Small intestine (tissue), 7 donors: ENCODE data around the gene MPHOSPH9. TPM values are rescaled to one million over a fixed set of nuclear protein-coding genes. Genes with fewer than 3 reads are reported as not detected.

Experiments
- DNase-seq, 2 donors: peaks; one replicate each; pipeline versions ENCODE4 v3.0.0 to v3.0.0-alpha.2; 2013
- FAIRE-seq: peaks from 2 replicates; lab custom pipeline; 2012; peaks lifted over from hg19 to GRCh38; lab: Jason Lieb, UNC
- H3K27ac ChIP-seq, 3 donors: one replicate each; pipeline ENCODE4 v1.5.1; 2013; ENCODE audit warnings: low read length in 2 of 3, mild to moderate bottlenecking in 2 of 3, control low read depth in 1 of 3, inconsistent platforms in 1 of 3, low read depth in 1 of 3, moderate library complexity in 1 of 3
- H3K27me3 ChIP-seq, 3 donors: one replicate each; pipeline ENCODE4 v1.6.1; 2013; ENCODE audit warnings: low read length in 3 of 3, inconsistent platforms in 1 of 3; ENCODE audit not compliant: control insufficient read depth in 3 of 3, insufficient read depth in 3 of 3
- H3K36me3 ChIP-seq, 3 donors: one replicate each; pipeline ENCODE4 v1.6.1; 2013; ENCODE audit warnings: low read length in 3 of 3, inconsistent platforms in 1 of 3, low read depth in 1 of 3, mild to moderate bottlenecking in 1 of 3, moderate library complexity in 1 of 3; ENCODE audit not compliant: control insufficient read depth in 3 of 3, insufficient read depth in 2 of 3
- H3K4me1 ChIP-seq, 3 donors: one replicate each; pipeline ENCODE4 v1.6.1; 2013; ENCODE audit warnings: low read length in 2 of 3, inconsistent platforms in 1 of 3, low read depth in 1 of 3, mild to moderate bottlenecking in 1 of 3, moderate library complexity in 1 of 3; ENCODE audit not compliant: control insufficient read depth in 3 of 3, insufficient read depth in 2 of 3
- H3K4me3 ChIP-seq, 3 donors: one replicate each; pipeline ENCODE4 v1.5.1; 2013; ENCODE audit warnings: low read length in 3 of 3, control low read depth in 1 of 3, inconsistent platforms in 1 of 3, low read depth in 1 of 3, mild to moderate bottlenecking in 1 of 3, moderate library complexity in 1 of 3
- H3K9me3 ChIP-seq, 2 donors: one replicate each; pipeline ENCODE4 v1.6.1; 2013; ENCODE audit warnings: low read depth in 1 of 2, low read length in 1 of 2; ENCODE audit not compliant: control insufficient read depth in 2 of 2, insufficient read depth in 1 of 2
- WGBS, 3 donors: extraction: QIAGEN DNeasy Blood & Tissue Kit; methylation state at CpG; one replicate each; pipeline ENCODE4 v1.1.7; 2013; 5-methylcytosine and 5-hydroxymethylcytosine counted together
- polyA plus RNA-seq, 4 donors: library from polyadenylated mRNA; stranded (reverse) in 3 of 4; unstranded in 1 of 4; fragments of 200-250 nt in 3 of 4; fragments of 120-200 nt in 1 of 4; gene quantifications; one replicate each; pipeline versions ENCODE4 v1.2.1 to v1.2.3, GENCODE V29; 2013
- donor health status: healthy with polysubstance abuse.
- donor health status: control.
- donor health status: control.
- donor health status: Bipolar disorder and iron deficiency.
- donor health status: healthy.

MPHOSPH9 gene
- polyA plus RNA-seq, 4 donors = 1.6 to 16.4 (median 5.2) TPM

DNA sequence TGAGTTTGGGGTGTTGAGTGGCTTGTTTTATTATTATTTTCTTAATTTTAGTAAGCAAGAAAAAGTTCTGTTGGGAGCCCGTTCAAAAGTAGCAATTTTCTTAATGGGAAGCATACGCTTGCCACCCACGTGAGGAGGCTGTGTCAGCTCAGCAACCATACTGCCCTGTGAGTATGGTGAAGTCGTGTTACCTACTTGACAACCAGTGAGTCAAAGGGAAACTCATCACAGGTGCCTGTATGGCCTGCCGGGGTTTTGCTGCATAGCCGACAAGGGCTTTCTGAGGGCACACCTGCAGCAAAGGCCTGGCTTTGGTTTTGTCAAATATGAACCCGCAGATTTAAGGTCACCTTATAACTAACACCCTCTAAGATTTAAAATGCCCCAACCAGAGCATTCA, 113.1 kb downstream of the MPHOSPH9 start:
- no peak for FAIRE-seq
- no peak for DNase-seq
- WGBS, 3 donors = 79 to 90% (median 82%) methylated on average over 7 of the region's 7 CpGs
- Histone ChIP-seq H3K27me3 (no peaks in the 10 kb centered on the region), H3K27ac (no peak overlapping the region), H3K4me3 (no peak overlapping the region), H3K9me3 (no peaks in the 10 kb centered on the region), H3K36me3 (peaks cover 0 to 1% (median 0%) of the 10 kb centered on the region in 3 donors), H3K4me1 (peaks cover 0 to 4% (median 2%) of the 10 kb centered on the region in 3 donors)

DNA sequence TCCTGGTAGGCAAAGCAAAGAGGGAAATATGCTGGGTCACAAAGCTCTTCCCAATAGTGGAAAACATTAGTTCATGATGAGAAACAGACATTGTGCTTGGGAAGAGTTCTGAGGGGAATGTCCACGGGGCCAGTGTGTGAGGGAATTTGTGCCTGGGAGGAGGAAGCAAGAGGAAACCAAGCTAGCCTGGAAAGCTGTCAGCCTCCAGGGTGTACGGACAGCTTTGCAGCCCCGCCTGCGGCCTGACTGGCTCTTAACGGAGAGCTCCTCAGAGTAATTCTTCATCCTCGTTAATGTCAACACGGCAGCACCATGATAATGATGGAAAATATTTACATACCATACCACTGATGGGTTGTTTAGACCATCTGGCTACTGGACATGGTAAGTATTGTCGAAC, 114.4 kb downstream of the MPHOSPH9 start:
- peak overlapping the region in 2 of 3 donors; percentile 25 to 66 for H3K27ac ChIP-seq
- H3K27me3 ChIP-seq = no peaks in the 10 kb centered on the region
- H3K4me3 ChIP-seq = no peak overlapping the region
- peaks cover 0 to 3% (median 0%) of the 10 kb centered on the region in 3 donors for H3K36me3 ChIP-seq
- no peaks in the 10 kb centered on the region for H3K9me3 ChIP-seq
- 72 to 90% (median 84%) methylated on average over 8 of the region's 8 CpGs for WGBS, 3 donors
- peaks cover 0 to 4% (median 2%) of the 10 kb centered on the region in 3 donors for H3K4me1 ChIP-seq
- DNase-seq = peak; percentile 20 to 39
- no peak for FAIRE-seq

- Histone ChIP-seq H3K36me3 (peaks cover 0 to 3% (median 0%) of the 10 kb centered on the region in 3 donors), H3K27ac (peak overlapping the region in 2 of 3 donors; percentile 57 to 60), H3K27me3 (no peaks in the 10 kb centered on the region), H3K4me1 (peaks cover 0 to 4% (median 0%) of the 10 kb centered on the region in 3 donors), H3K9me3 (no peaks in the 10 kb centered on the region), H3K4me3 (no peak overlapping the region)
- FAIRE-seq (no peak), DNase-seq (no peak)
- WGBS, 3 donors = 60 to 87% (median 83%) methylated on average over 8 of the region's 8 CpGs
Measured at GRCh38 chr12:123115409-123116121, 117.4 kb downstream of the MPHOSPH9 start.

GRCh38 chr12:123114304-123115083, 118.4 kb downstream of the MPHOSPH9 start:
- Histone ChIP-seq H3K9me3 (no peaks in the 10 kb centered on the region), H3K36me3 (peaks cover 0 to 8% (median 0%) of the 10 kb centered on the region in 3 donors), H3K27ac (peak overlapping the region in 2 of 3 donors; percentile 48 to 57), H3K4me1 (peaks cover 0 to 4% (median 0%) of the 10 kb centered on the region in 3 donors), H3K4me3 (no peak overlapping the region), H3K27me3 (no peaks in the 10 kb centered on the region)
- FAIRE-seq (no peak), DNase-seq (no peak)
- WGBS, 3 donors = 81 to 91% (median 89%) methylated on average over 13 of the region's 13 CpGs

DNA sequence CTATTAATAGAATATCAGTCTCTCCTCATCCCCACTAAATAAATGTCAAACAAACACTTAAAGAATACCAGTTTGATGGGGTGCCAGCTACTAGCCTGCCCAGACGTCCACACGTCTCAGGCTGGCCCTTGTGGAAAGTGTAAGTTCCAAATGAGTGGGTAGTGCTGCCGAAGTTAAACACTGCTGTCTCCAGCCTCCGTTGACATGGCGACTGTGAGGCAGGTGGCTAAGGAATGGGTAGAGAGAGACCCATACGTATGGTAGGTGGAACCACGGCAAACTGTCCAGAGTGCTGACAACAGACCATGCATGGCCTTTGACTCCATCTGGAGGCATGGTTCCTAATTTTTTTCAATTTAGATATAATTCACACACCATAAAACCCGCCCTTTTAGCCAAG, 119.9 kb downstream of the MPHOSPH9 start:
- H3K27ac ChIP-seq = no peak overlapping the region
- H3K4me3 ChIP-seq = no peak overlapping the region
- no peaks in the 10 kb centered on the region for H3K27me3 ChIP-seq
- no peak for DNase-seq
- peaks cover 0 to 21% (median 0%) of the 10 kb centered on the region in 3 donors for H3K36me3 ChIP-seq
- peaks cover 0 to 4% (median 0%) of the 10 kb centered on the region in 3 donors for H3K4me1 ChIP-seq
- FAIRE-seq = no peak
- no peaks in the 10 kb centered on the region for H3K9me3 ChIP-seq
- WGBS, 3 donors = 75 to 87% (median 83%) methylated on average over 8 of the region's 8 CpGs

DNA sequence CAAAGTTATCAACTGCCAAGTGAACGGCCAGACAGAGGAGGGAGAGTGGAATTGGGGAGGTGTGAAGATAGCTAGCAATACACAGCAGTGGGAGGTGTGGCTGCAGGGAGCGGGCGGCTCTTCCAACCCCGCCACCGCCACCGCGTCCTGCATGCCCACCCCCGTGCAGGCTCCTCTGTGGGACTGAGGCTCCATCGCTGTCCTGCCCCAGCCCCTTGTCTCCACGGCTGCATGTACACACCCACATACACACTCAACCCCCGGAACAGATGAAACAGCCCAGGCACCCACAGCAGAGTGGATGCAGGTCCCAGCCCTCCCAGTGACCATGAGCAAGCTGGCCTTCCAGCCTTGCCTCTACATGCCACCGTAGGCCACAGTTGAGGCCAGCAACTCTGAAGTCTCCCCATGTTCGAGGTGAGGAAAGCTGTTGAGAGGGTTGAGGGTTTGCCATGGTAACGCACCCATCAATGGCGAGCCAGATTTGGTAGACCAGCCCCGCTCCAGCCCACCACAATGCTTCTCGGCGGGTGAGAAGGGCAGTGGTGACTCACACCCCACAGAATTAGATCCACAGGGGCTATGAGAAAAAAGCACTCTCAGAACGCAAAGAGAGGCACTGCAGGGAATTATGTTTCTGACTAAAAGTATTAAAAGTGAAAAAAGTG, 121.3 kb downstream of the MPHOSPH9 start:
- DNase-seq (no peak), FAIRE-seq (no peak)
- Histone ChIP-seq H3K27ac (peak overlapping the region in 1 of 3 donors; percentile 23), H3K27me3 (no peaks in the 10 kb centered on the region), H3K4me3 (no peak overlapping the region), H3K4me1 (peaks cover 0 to 4% (median 3%) of the 10 kb centered on the region in 3 donors), H3K9me3 (no peaks in the 10 kb centered on the region), H3K36me3 (peaks cover 0 to 30% (median 0%) of the 10 kb centered on the region in 3 donors)
- 84 to 93% (median 84%) methylated on average over 12 to 19 of the region's 19 CpGs for WGBS, 3 donors

- Histone ChIP-seq H3K27me3 (no peaks in the 10 kb centered on the region), H3K36me3 (peaks cover 0 to 29% (median 0%) of the 10 kb centered on the region in 3 donors), H3K9me3 (no peaks in the 10 kb centered on the region), H3K4me1 (peaks cover 0 to 3% (median 0%) of the 10 kb centered on the region in 3 donors), H3K27ac (peak overlapping the region in 1 of 3 donors; percentile 27), H3K4me3 (no peak overlapping the region)
- DNase-seq (no peak), FAIRE-seq (no peak)
- 76 to 93% (median 79%) methylated on average over 3 of the region's 3 CpGs for WGBS, 3 donors
Measured at GRCh38 chr12:123109319-123109772, 123.6 kb downstream of the MPHOSPH9 start.

GRCh38 chr12:123108682-123109066, 124.3 kb downstream of the MPHOSPH9 start:
- H3K4me1 ChIP-seq = peaks cover 0 to 3% (median 0%) of the 10 kb centered on the region in 3 donors
- no peak overlapping the region for H3K4me3 ChIP-seq
- WGBS, 3 donors = 84 to 91% (median 87%) methylated on average over 7 of the region's 7 CpGs
- no peak for DNase-seq
- no peak for FAIRE-seq
- no peaks in the 10 kb centered on the region for H3K27me3 ChIP-seq
- H3K27ac ChIP-seq = no peak overlapping the region
- peaks cover 0 to 29% (median 0%) of the 10 kb centered on the region in 3 donors for H3K36me3 ChIP-seq
- no peaks in the 10 kb centered on the region for H3K9me3 ChIP-seq
